Memory B cell (primary cell): ENCODE data around the gene PCDHGA2.
"Not testable (repeated sequence)": the region's sequence is repeated elsewhere in the genome, so short reads cannot be mapped to it uniquely, and the experiment has no call there.

Source experiments
- ATAC-seq: fragments of 150-1000 bp; cut with Tn5 transposase; 2 replicates; pipeline ENCODE4 v1.10.0; 2021; ENCODE audit warnings: low read depth, mild to moderate bottlenecking, moderate library complexity
- DNase-seq, 2 donors: peaks; one replicate each; pipeline ENCODE4 v3.0.0; 2022; ENCODE audit warnings: low spot score in 2 of 2
- H3K27ac Mint-ChIP-seq: one replicate; pipeline ENCODE4 v1.8.0; 2022; ENCODE audit warnings: mild to moderate bottlenecking, moderate library complexity, mixed read lengths
- H3K27me3 Mint-ChIP-seq: one replicate; pipeline ENCODE4 v1.8.0; 2022; ENCODE audit warnings: mixed read lengths
- H3K36me3 Mint-ChIP-seq: one replicate; pipeline ENCODE4 v1.8.0; 2022; ENCODE audit warnings: mild to moderate bottlenecking, mixed read lengths
- H3K4me1 Mint-ChIP-seq: one replicate; pipeline ENCODE4 v1.8.0; 2022; ENCODE audit warnings: mixed read lengths
- H3K4me3 Mint-ChIP-seq: one replicate; pipeline ENCODE4 v1.8.0; 2022; ENCODE audit warnings: mild to moderate bottlenecking, moderate library complexity, mixed read lengths
- H3K9me3 Mint-ChIP-seq: one replicate; pipeline ENCODE4 v1.8.0; 2022; ENCODE audit warnings: mixed read lengths

The PCDHGA2 gene

DNA sequence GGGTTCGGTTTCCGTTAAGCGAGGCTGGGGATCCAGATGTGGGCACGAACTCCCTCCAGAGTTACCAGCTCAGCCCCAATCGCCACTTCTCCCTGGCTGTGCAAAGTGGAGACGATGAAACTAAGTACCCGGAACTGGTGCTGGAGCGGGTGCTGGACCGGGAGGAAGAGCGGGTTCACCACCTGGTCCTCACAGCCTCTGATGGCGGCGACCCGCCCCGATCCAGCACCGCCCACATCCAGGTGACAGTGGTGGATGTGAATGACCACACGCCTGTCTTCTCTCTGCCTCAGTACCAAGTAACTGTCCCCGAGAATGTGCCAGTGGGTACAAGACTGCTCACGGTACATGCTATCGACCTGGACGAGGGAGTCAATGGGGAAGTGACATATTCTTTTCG is 44.8 kb downstream of the PCDHGA2 start:
- H3K4me3 Mint-ChIP-seq = no peak overlapping the region
- H3K36me3 Mint-ChIP-seq = peaks cover 3% of the 10 kb centered on the region
- DNase-seq (no peak), ATAC-seq (no peak)
- H3K9me3 Mint-ChIP-seq = peaks cover 7% of the 10 kb centered on the region
- H3K27ac Mint-ChIP-seq = no peak overlapping the region
- H3K27me3 Mint-ChIP-seq = peaks cover 21% of the 10 kb centered on the region
- no peaks in the 10 kb centered on the region for H3K4me1 Mint-ChIP-seq

DNA sequence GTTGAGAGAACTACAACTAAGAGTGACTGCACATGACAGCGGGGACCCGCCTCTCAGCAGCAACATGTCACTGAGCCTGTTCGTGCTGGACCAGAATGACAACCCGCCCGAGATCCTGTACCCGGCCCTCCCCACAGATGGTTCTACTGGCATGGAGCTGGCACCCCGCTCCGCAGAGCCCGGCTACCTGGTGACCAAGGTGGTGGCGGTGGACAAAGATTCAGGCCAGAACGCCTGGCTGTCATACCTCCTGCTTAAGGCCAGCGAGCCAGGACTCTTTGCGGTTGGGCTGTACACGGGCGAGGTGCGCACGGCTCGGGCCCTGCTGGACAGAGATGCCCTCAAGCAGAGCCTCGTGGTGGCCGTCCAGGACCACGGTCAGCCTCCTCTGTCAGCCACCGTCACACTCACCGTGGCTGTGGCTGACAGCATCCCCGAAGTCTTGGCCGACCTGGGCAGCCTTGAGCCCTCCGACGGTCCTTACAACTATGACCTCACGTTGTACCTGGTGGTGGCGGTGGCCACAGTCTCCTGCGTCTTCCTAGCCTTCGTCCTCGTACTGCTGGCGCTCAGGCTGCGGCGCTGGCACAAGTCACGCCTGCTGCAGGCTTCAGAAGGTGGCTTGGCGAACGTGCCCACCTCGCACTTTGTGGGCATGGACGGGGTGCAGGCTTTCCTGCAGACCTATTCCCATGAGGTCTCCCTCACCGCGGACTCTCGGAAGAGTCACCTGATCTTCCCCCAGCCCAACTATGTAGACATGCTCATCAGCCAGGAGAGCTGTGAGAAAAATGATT is 46.1 kb downstream of the PCDHGA2 start:
- no peaks in the 10 kb centered on the region for H3K36me3 Mint-ChIP-seq
- DNase-seq (no peak), ATAC-seq (no peak)
- H3K4me3 Mint-ChIP-seq = no peak overlapping the region
- H3K9me3 Mint-ChIP-seq = peaks cover 6% of the 10 kb centered on the region
- no peaks in the 10 kb centered on the region for H3K4me1 Mint-ChIP-seq
- peaks cover 21% of the 10 kb centered on the region for H3K27me3 Mint-ChIP-seq
- H3K27ac Mint-ChIP-seq = no peak overlapping the region

DNA sequence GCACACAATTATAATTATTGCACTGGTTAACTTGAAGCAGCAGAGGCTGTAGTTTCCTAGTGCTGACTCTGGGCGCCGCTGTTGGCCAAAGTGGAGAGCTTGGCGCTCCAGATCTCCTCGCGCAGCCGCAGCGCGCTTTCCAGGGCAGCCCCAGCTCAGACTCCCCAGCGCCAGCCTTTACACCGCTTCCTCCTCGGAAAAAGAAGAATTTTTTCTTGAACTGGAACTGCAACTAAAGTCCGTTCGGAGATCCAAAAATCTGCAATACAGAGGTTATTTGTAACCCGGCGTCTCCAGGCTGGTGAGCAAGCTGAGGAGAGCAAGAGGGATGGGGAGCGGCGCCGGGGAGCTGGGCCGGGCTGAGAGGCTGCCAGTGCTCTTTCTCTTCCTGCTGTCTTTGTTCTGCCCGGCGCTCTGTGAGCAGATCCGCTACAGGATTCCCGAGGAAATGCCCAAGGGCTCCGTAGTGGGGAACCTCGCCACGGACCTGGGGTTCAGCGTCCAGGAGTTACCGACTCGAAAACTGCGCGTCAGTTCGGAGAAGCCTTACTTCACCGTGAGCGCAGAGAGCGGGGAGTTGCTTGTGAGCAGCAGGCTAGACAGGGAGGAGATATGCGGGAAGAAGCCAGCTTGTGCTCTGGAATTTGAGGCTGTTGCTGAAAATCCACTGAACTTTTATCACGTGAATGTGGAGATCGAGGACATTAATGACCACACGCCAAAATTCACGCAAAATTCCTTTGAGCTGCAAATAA is 49.2 kb downstream of the PCDHGA2 start, which contains the start of gene PCDHGB4:
Gene PCDHGB4 (plus strand): TSS at position 142 of the 755 bp plus-strand sequence. CDS start 187 bp downstream, at position 329.
- H3K4me1 Mint-ChIP-seq, H3K27ac Mint-ChIP-seq, H3K9me3 Mint-ChIP-seq, H3K36me3 Mint-ChIP-seq: not testable (repeated sequence)
- Mint-ChIP-seq H3K4me3 (peak within 1 kb of the TSS; percentile 34), H3K27me3 (peaks cover 21% of the 10 kb centered on the region)
- peak; percentile 58 for ATAC-seq
- peak in 1 of 2 donors; percentile 16 for DNase-seq

DNA sequence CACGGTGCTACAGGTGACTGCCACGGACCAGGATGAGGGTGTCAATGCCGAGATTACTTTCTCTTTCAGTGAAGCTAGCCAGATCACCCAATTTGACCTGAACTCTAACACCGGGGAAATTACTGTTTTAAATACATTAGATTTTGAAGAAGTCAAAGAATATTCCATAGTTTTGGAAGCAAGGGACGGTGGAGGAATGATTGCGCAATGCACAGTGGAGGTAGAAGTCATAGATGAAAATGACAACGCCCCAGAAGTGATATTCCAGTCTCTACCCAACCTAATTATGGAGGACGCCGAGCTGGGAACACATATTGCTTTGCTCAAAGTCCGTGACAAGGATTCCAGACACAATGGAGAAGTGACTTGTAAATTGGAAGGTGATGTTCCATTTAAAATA is 50.1 kb downstream of the PCDHGA2 start:
- peaks cover 2% of the 10 kb centered on the region for H3K4me1 Mint-ChIP-seq

DNA sequence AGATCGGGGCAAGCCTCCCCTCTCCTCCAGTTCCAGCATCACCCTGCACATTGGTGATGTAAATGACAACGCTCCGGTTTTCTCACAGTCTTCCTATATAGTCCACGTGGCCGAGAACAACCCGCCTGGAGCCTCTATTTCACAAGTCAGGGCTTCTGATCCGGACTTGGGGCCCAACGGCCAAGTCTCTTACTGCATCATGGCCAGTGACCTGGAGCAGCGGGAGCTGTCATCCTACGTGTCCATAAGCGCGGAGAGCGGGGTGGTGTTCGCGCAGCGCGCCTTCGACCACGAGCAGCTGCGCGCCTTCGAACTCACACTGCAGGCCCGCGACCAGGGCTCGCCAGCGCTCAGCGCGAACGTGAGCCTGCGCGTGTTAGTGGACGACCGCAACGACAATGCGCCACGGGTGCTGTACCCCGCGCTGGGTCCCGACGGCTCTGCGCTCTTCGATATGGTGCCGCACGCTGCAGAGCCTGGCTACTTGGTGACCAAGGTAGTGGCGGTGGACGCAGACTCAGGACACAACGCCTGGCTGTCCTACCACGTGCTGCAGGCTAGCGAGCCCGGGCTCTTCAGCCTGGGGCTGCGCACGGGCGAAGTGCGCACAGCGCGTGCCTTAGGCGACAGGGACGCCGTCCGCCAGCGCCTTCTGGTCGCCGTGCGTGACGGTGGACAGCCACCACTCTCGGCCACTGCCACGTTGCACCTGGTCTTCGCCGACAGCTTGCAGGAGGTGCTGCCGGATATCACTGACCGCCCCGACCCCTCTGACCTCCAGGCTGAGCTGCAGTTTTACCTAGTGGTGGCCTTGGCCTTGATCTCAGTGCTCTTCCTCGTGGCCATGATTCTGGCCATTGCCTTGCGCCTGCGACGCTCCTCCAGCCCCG is 50.8 kb downstream of the PCDHGA2 start:
- no peak overlapping the region for H3K4me3 Mint-ChIP-seq
- ATAC-seq (no peak), DNase-seq (no peak)
- H3K4me1 Mint-ChIP-seq = peaks cover 2% of the 10 kb centered on the region
- peaks cover 5% of the 10 kb centered on the region for H3K36me3 Mint-ChIP-seq
- H3K27ac Mint-ChIP-seq = no peak overlapping the region
- H3K9me3 Mint-ChIP-seq = peaks cover 8% of the 10 kb centered on the region
- peaks cover 21% of the 10 kb centered on the region for H3K27me3 Mint-ChIP-seq

More for the DNA sequence above, 50.1 kb downstream of the PCDHGA2 start:
- H3K9me3 Mint-ChIP-seq = peaks cover 4% of the 10 kb centered on the region
- H3K27me3 Mint-ChIP-seq = peaks cover 18% of the 10 kb centered on the region
- no peak overlapping the region for H3K27ac Mint-ChIP-seq
- no peak overlapping the region for H3K4me3 Mint-ChIP-seq
- peaks cover 5% of the 10 kb centered on the region for H3K36me3 Mint-ChIP-seq
- DNase-seq (no peak), ATAC-seq (no peak)

DNA sequence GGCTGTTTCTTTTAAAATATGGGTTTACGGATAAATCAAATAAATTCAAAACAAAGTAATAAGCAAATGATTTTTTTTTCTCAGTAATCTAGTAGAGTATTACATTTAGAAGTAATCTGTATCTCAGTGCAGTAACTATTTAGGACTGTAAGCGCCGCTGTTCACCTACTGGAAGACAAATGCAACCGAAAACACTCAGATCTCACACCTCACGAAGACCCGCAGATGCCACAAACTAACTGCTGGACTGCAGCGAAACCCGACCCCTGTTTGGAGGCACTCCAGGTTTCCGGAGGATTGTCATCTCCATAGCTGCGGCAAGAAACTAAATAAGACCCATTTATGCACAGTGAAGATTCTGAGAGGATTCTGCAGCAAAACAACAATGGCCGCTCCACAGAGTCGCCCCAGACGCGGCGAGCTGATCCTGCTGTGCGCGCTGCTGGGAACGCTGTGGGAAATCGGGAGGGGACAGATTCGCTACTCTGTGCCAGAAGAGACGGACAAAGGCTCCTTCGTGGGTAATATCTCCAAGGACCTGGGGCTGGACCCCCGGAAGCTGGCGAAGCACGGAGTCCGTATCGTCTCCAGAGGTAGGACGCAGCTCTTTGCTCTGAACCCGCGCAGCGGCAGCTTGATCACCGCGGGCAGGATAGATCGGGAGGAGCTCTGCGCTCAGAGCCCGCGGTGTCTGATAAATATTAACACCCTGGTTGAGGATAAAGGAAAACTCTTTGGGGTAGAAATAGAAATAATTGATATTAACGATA is 54.1 kb downstream of the PCDHGA2 start, which contains the start of gene PCDHGA8:
Gene PCDHGA8 (plus strand): TSS at position 205 of the 770 bp plus-strand sequence. CDS start 181 bp downstream, at position 386.
- H3K27me3 Mint-ChIP-seq = peaks cover 21% of the 10 kb centered on the region
- DNase-seq = no peak
- H3K27ac Mint-ChIP-seq = no peak within 1 kb of the TSS
- H3K9me3 Mint-ChIP-seq = peaks cover 8% of the 10 kb centered on the region
- peaks cover 2% of the 10 kb centered on the region for H3K4me1 Mint-ChIP-seq
- peaks cover 5% of the 10 kb centered on the region for H3K36me3 Mint-ChIP-seq
- H3K4me3 Mint-ChIP-seq = no peak within 1 kb of the TSS
- ATAC-seq = no peak
